Duodenal mucosa (tissue), 2 donors: ENCODE data around the gene RHOBTB1.
"Not testable (repeated sequence)": the region's sequence is repeated elsewhere in the genome, so short reads cannot be mapped to it uniquely, and the experiment has no call there.

Experiments used
- H3K27ac ChIP-seq: one replicate; pipeline ENCODE4 v1.7.0; 2013; ENCODE audit warnings: low read depth, low read length
- H3K27me3 ChIP-seq, 2 donors: one replicate each; pipeline ENCODE4 v1.7.0; 2013; ENCODE audit warnings: low read length in 2 of 2, control low read depth in 1 of 2; ENCODE audit not compliant: insufficient read depth in 2 of 2, control insufficient read depth in 1 of 2
- H3K36me3 ChIP-seq, 2 donors: one replicate each; pipeline ENCODE4 v1.7.0; 2013; ENCODE audit warnings: low read length in 2 of 2, control low read depth in 1 of 2; ENCODE audit not compliant: insufficient read depth in 2 of 2, control insufficient read depth in 1 of 2
- H3K4me1 ChIP-seq, 2 donors: one replicate each; pipeline ENCODE4 v1.7.0; 2013; ENCODE audit warnings: low read length in 2 of 2, control low read depth in 1 of 2; ENCODE audit not compliant: insufficient read depth in 2 of 2, control insufficient read depth in 1 of 2
- H3K4me3 ChIP-seq, 2 donors: one replicate each; pipeline ENCODE4 v1.7.0; 2013; ENCODE audit warnings: low read length in 2 of 2, low read depth in 1 of 2
- H3K9ac ChIP-seq, 2 donors: one replicate each; pipeline ENCODE4 v1.7.0; 2013; ENCODE audit warnings: low read length in 2 of 2, low read depth in 1 of 2
- H3K9me3 ChIP-seq, 2 donors: one replicate each; pipeline ENCODE4 v1.7.0; 2013; ENCODE audit warnings: low read length in 2 of 2, control low read depth in 1 of 2; ENCODE audit not compliant: control insufficient read depth in 1 of 2

The RHOBTB1 gene

GRCh38 chr10:60977161-60978122, 33.5 kb upstream of the RHOBTB1 start:
- Histone ChIP-seq H3K36me3 (no peaks in the 10 kb centered on the region), H3K4me3 (peak overlapping the region in 1 of 2 donors; percentile 40), H3K27me3 (no peaks in the 10 kb centered on the region), H3K9ac (no peak overlapping the region), H3K4me1 (peaks cover 16 to 45% of the 10 kb centered on the region in 2 donors), H3K9me3 (no peaks in the 10 kb centered on the region), H3K27ac (no peak overlapping the region)

GRCh38 chr10:60976687-60977086, 32.7 kb upstream of the RHOBTB1 start:
- Histone ChIP-seq H3K4me3 (no peak overlapping the region), H3K27ac (no peak overlapping the region), H3K36me3 (no peaks in the 10 kb centered on the region), H3K9ac (no peak overlapping the region), H3K27me3 (no peaks in the 10 kb centered on the region), H3K4me1 (peaks cover 16 to 45% of the 10 kb centered on the region in 2 donors), H3K9me3 (no peaks in the 10 kb centered on the region)

- no peak overlapping the region for H3K27ac ChIP-seq
- no peak overlapping the region for H3K9ac ChIP-seq
Measured at GRCh38 chr10:60975716-60976115, 31.7 kb upstream of the RHOBTB1 start.

GRCh38 chr10:60974463-60975149, 30.6 kb upstream of the RHOBTB1 start:
- Histone ChIP-seq H3K4me3 (no peak overlapping the region), H3K27ac (no peak overlapping the region), H3K36me3 (no peaks in the 10 kb centered on the region), H3K4me1 (peaks cover 16 to 43% of the 10 kb centered on the region in 2 donors), H3K9me3 (no peaks in the 10 kb centered on the region), H3K9ac (no peak overlapping the region), H3K27me3 (no peaks in the 10 kb centered on the region)

More at GRCh38 chr10:60975716-60976115, 31.7 kb upstream of the RHOBTB1 start:
- Histone ChIP-seq H3K4me3 (no peak overlapping the region), H3K27me3 (no peaks in the 10 kb centered on the region), H3K9me3 (no peaks in the 10 kb centered on the region), H3K4me1 (peaks cover 16 to 45% of the 10 kb centered on the region in 2 donors), H3K36me3 (no peaks in the 10 kb centered on the region)

- Histone ChIP-seq H3K4me3 (no peak overlapping the region), H3K9ac (no peak overlapping the region), H3K36me3 (no peaks in the 10 kb centered on the region), H3K4me1 (peaks cover 8 to 30% of the 10 kb centered on the region in 2 donors), H3K9me3 (no peaks in the 10 kb centered on the region), H3K27ac (no peak overlapping the region), H3K27me3 (no peaks in the 10 kb centered on the region)
Measured at GRCh38 chr10:60973086-60973485, 29.1 kb upstream of the RHOBTB1 start.

- H3K4me3 ChIP-seq, H3K36me3 ChIP-seq, H3K27ac ChIP-seq, H3K27me3 ChIP-seq, H3K9me3 ChIP-seq, H3K9ac ChIP-seq: not testable (repeated sequence)
- H3K4me1 ChIP-seq = peaks cover 3 to 21% of the 10 kb centered on the region in 2 donors
Measured at GRCh38 chr10:60972181-60972580, 28.2 kb upstream of the RHOBTB1 start.

- no peaks in the 10 kb centered on the region for H3K9me3 ChIP-seq
- no peak overlapping the region for H3K9ac ChIP-seq
- H3K4me1 ChIP-seq = peaks cover 0 to 12% of the 10 kb centered on the region in 2 donors
- H3K36me3 ChIP-seq = no peaks in the 10 kb centered on the region
- no peaks in the 10 kb centered on the region for H3K27me3 ChIP-seq
- no peak overlapping the region for H3K4me3 ChIP-seq
- no peak overlapping the region for H3K27ac ChIP-seq
Measured at GRCh38 chr10:60970526-60970925, 26.5 kb upstream of the RHOBTB1 start.

GRCh38 chr10:60968504-60968903, 24.5 kb upstream of the RHOBTB1 start:
- H3K27me3 ChIP-seq = no peaks in the 10 kb centered on the region
- H3K36me3 ChIP-seq = no peaks in the 10 kb centered on the region
- H3K9ac ChIP-seq = no peak overlapping the region
- H3K4me3 ChIP-seq = no peak overlapping the region
- no peaks in the 10 kb centered on the region for H3K9me3 ChIP-seq
- H3K27ac ChIP-seq = no peak overlapping the region
- H3K4me1 ChIP-seq = peaks cover 3 to 4% of the 10 kb centered on the region in 2 donors

- H3K9ac ChIP-seq = no peak overlapping the region
- no peaks in the 10 kb centered on the region for H3K27me3 ChIP-seq
- no peaks in the 10 kb centered on the region for H3K36me3 ChIP-seq
- no peak overlapping the region for H3K27ac ChIP-seq
- H3K4me3 ChIP-seq = no peak overlapping the region
- no peaks in the 10 kb centered on the region for H3K9me3 ChIP-seq
- peaks cover 3 to 4% of the 10 kb centered on the region in 2 donors for H3K4me1 ChIP-seq
Measured at GRCh38 chr10:60967854-60968484, 24.0 kb upstream of the RHOBTB1 start.

- Histone ChIP-seq H3K36me3 (no peaks in the 10 kb centered on the region), H3K9ac (no peak overlapping the region), H3K4me3 (no peak overlapping the region), H3K4me1 (peaks cover 3 to 4% of the 10 kb centered on the region in 2 donors), H3K27ac (no peak overlapping the region), H3K27me3 (no peaks in the 10 kb centered on the region), H3K9me3 (no peaks in the 10 kb centered on the region)
Measured at GRCh38 chr10:60967260-60967659, 23.3 kb upstream of the RHOBTB1 start.
